Raji (cell line): Measurements from ENCODE around the gene VIT.

Experiments
- POLR2A ChIP-seq: IDR thresholded peaks from 2 replicates; pipeline ENCODE4 v1.6.1; 2011; ENCODE audit warnings: low read depth, low read length, control low read depth; ENCODE audit not compliant: insufficient read depth

Gene VIT

DNA sequence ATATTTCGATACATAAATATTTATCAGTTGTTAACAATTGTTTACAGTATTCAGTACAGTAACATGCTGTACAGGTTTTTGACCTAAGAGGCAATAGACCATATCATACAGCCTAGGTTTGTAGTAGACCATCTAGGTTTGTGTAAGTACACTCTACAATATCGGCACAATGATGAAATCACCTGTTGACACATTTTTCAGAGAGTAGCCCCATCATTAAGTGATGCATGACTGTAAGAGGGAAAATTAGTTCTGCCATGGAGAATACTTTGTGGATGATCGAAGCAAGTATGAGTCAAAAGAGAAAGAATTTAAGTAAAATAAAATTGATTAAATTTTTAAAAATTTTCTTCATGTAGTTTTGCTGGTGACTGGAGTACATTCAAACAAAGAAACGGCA lies 32.6 kb downstream of the VIT start:
- no peak for TF ChIP-seq POLR2A

GRCh38 chr2:36731941-36732672 lies 35.6 kb downstream of the VIT start:
- no peak for TF ChIP-seq POLR2A

DNA sequence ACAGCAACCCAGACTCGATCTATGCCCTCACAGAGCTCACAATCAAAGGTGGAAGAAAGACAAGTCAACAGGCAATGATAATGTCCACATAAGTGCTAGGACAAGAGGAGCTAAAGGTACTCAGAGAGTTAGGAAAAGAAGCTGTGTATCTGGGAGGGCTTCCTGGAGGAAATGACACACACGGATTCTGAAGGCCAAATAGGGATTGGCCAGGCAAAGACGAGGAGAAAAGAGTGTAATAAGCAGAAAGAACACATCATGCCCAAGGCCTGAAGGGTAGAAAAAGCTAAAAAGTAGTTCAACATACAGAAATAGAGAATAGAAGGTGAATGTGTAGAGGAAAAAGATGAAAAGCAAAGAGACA lies 36.1 kb downstream of the VIT start:
- no peak for TF ChIP-seq POLR2A

DNA sequence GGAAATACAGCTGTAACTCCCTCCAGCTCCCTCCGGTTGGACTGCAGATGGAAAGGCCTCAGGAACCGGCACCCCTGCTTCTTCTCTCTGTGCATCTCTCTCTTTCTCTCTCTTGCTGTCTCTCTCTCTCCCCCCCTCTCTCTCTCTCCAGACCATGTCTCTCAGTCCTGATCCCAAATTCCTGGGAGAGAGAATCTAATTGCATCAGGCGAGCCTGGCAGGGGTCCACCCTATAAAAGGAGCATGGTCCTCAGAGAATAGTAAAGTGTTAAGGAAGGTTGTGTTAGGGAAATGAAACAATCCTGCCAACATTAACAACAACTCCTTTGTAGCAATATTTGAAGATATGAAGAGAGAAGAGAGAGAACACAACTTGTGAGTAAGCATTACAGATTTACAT lies 36.7 kb downstream of the VIT start:
- no peak for TF ChIP-seq POLR2A

DNA sequence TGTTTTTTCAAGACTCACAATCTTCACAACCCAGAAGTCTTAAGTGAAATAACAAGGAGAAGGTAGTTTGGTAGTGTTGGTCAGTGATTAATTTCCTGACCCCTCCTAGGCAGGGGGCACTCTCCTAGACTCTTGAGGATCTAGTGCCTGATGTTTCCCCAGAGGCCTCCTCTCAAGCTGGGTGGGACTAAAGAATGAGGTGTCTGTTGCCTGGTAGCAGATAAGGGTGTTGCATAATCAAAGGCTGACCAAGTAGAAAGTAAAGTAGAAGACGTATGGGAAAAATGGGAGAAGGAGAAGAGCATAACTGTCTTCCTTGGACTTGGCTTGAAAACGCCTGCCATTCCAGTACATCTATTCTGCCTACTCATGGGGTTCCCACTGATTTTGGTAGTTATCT lies 37.8 kb downstream of the VIT start:
- no peak for TF ChIP-seq POLR2A

DNA sequence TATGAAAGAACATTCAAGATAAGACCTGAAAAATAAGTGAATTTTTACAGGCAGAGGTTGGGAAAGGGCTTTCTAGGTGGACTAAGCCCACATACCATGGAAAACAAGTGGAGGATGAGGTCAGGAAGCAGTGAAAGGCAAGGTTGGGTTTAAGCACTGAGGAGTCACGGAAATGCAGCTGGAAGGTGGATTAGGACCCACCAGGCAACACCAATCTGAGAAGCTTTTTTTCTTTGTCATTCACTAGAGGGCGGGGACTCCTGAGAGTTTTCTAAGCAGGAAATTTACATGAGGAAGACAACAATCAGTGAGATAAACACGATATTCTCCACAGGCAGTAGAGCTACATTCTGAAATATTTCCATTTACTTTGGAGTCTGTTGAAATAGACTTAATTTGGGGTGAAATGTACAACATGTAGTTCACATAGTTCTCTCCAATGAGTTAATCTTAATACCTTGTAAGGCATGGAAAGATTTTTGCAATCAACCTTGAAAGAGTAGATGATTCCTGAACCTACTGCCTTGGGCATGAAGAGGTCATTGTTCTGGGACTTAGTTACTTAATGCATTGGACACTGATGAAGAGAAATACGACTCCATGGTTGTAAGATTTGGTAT lies 40.7 kb downstream of the VIT start:
- no peak for TF ChIP-seq POLR2A

DNA sequence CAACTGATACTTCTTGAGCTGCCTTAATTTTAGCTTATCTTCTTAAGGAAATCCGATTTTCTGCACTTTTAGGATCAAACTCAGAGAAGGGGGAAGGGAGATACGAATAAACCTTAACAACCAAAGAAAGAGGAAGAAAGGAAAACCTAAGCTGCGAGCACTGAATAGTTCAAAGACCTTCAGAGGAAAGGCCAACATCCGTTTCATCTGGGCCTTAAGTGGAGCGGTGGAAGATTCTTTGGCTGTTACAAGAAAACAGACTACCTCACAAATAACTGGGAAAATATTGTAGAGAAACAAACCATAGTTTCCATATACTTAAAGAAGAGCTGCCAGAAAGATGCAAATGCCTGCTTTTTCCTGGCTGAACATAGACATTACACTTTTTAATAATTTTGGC lies 43.6 kb downstream of the VIT start:
- TF ChIP-seq POLR2A, result no peak

- no peak for TF ChIP-seq POLR2A
Measured at GRCh38 chr2:36741188-36741837, 44.8 kb downstream of the VIT start.

- no peak for TF ChIP-seq POLR2A
Measured at GRCh38 chr2:36743954-36744353, 47.4 kb downstream of the VIT start.

GRCh38 chr2:36748166-36748565 lies 51.7 kb downstream of the VIT start:
- TF ChIP-seq POLR2A, result no peak

DNA sequence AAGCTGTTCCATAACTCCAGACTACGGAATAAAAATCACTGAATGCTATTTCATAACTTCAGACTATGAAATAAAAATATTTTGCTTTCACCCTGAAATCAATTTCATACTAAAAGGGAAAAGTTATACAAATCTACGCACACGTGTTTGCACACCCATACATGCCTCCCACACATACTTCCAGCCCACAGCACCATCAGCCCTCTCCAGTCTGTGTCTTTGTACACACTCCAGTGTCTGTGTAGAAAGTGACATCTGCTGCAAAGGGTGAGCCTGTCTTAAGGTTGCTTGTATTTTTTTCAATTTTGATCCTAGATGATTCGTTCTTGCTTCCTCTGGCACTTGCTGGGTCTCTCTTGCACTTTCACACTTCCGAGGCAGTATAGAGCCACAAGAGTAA lies 53.6 kb downstream of the VIT start:
- no peak for TF ChIP-seq POLR2A

GRCh38 chr2:36753706-36754221 lies 57.3 kb downstream of the VIT start:
- no peak for TF ChIP-seq POLR2A

- no peak for TF ChIP-seq POLR2A
Measured at GRCh38 chr2:36754578-36754977, 58.1 kb downstream of the VIT start.

- no peak for TF ChIP-seq POLR2A
Measured at GRCh38 chr2:36756438-36756837, 59.9 kb downstream of the VIT start.

- no peak for TF ChIP-seq POLR2A
Measured at GRCh38 chr2:36762764-36763490, 66.4 kb downstream of the VIT start.
